Left ventricle myocardium inferior (tissue), 1 donor: ENCODE measurements around the gene DAO. TPM values are rescaled to one million over a fixed set of nuclear protein-coding genes. Genes with fewer than 3 reads are reported as not detected.
A peak's percentile ranks its signal among the peaks of the same experiment; 100 is the strongest.

ENCODE experiments used
- DNase-seq: peaks from one replicate; pipeline ENCODE4 v3.0.0-alpha.2; 2020
- H3K27ac ChIP-seq: fragments of 200-600 bp; replicated peaks from 2 replicates; pipeline ENCODE4 v1.8.0; 2021
- H3K27me3 ChIP-seq: fragments of 200-600 bp; 2 replicates; pipeline ENCODE4 v1.8.0; 2021; ENCODE audit warnings: low read depth
- H3K36me3 ChIP-seq: fragments of 200-600 bp; 2 replicates; pipeline ENCODE4 v1.8.0; 2021
- H3K4me1 ChIP-seq: fragments of 200-600 bp; 2 replicates; pipeline ENCODE4 v1.8.0; 2021
- H3K4me3 ChIP-seq: fragments of 200-600 bp; 2 replicates; pipeline ENCODE4 v1.8.0; 2021; ENCODE audit warnings: mild to moderate bottlenecking, moderate library complexity
- H3K9me3 ChIP-seq: fragments of 200-600 bp; replicated peaks from 2 replicates; pipeline ENCODE4 v1.8.0; 2021
- intact Hi-C: fragments of 100-400 bp; cut with micrococcal nuclease; formaldehyde crosslinking; loops from one replicate; pipeline ENCODE4 v1.11.0; 2022
- total RNA-seq: library from RNA; stranded (reverse); fragmentation: NEBNext Ultra II Directional; extraction: Animal tissue kit (Norgen Biotek cat#: 25700); gene quantifications from one replicate; pipeline ENCODE4 v1.2.1, GENCODE V29; 2021
- TF ChIP-seq, protein P1 (sequence below): fragments of 200-600 bp; IDR thresholded peaks from 2 replicates; pipeline ENCODE4 v1.8.0; 2021; ENCODE audit warnings: antibody characterized with exemption, mild to moderate bottlenecking, borderline replicate concordance
- donor health status: DM: no; HTN: yes; CAD: no; lungs with severe emphysema.

The DAO gene
- total RNA-seq, 1 donor from 2014 or later: not detected

DNA sequence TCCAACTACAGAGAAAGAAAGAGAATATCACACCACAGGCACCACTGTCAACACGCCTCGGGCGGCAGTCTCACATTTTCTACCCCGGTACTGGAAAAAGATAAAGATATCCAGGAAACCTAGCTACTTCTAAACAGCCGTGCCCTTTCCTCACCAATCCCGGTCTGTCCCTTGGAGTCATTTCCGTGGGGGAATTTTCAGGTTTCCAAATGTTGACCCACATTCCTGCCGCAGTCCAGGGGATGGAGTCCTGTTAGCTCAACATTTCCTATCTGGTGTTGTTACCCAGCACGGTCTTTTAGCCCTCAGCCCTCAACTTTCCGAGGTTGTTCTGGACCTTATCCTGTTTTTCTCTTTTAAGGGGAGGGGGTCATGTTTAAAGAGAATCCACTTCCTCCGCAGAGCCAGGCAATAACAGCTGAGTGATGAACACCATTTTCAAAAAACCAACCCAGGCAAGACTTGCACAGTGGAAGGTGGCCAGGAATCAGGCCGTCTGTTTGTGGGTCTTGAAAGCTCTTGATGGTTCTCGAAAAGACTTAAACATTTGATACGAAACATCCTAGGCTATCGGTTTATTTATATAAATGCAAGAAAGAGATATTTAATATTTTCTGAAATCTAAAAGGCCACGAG is 27.1 kb upstream of the DAO start:
- DNase-seq: no peak
- H3K4me3 ChIP-seq: peak overlapping the region; percentile 45
- peaks cover 21% of the 10 kb centered on the region for H3K36me3 ChIP-seq
- H3K27ac ChIP-seq: peak overlapping the region; percentile 98
- intact Hi-C loops: loop anchor here (10.0 kb wide), 1 partner anchor 48 kb away; no protein-coding TSS in a partner anchor
- H3K27me3 ChIP-seq: no peaks in the 10 kb centered on the region
- peaks cover 4% of the 10 kb centered on the region for H3K9me3 ChIP-seq
- TF ChIP-seq, protein P1, sequence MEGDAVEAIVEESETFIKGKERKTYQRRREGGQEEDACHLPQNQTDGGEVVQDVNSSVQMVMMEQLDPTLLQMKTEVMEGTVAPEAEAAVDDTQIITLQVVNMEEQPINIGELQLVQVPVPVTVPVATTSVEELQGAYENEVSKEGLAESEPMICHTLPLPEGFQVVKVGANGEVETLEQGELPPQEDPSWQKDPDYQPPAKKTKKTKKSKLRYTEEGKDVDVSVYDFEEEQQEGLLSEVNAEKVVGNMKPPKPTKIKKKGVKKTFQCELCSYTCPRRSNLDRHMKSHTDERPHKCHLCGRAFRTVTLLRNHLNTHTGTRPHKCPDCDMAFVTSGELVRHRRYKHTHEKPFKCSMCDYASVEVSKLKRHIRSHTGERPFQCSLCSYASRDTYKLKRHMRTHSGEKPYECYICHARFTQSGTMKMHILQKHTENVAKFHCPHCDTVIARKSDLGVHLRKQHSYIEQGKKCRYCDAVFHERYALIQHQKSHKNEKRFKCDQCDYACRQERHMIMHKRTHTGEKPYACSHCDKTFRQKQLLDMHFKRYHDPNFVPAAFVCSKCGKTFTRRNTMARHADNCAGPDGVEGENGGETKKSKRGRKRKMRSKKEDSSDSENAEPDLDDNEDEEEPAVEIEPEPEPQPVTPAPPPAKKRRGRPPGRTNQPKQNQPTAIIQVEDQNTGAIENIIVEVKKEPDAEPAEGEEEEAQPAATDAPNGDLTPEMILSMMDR: no peak
- peaks cover 90% of the 10 kb centered on the region for H3K4me1 ChIP-seq

DNA sequence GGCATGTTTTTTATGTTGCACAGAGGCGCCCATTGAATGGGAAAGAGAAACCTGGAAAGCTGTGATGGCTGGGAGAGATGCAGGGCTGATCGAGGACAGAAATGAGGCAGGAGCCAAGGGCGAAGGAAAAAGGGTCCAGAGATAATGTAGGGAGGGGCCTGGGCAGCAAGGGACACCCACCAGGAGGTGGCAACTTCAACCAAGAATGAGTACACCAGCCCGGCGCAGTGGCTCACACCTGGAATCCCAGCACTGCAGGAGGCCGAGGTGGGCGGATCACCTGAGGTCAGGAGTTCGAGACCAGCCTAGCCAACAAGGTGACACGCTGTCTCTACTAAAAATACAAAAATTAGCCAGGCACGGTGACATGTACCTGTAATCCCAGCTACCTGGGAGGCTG is 26.5 kb upstream of the DAO start:
- DNase-seq: no peak
- peaks cover 14% of the 10 kb centered on the region for H3K36me3 ChIP-seq
- H3K27me3 ChIP-seq: no peaks in the 10 kb centered on the region
- TF ChIP-seq, protein P1: no peak
- peak overlapping the region; percentile 45 for H3K4me3 ChIP-seq
- peaks cover 4% of the 10 kb centered on the region for H3K9me3 ChIP-seq
- H3K27ac ChIP-seq: peak overlapping the region; percentile 98
- peaks cover 90% of the 10 kb centered on the region for H3K4me1 ChIP-seq
- intact Hi-C loops: loop anchor here (10.0 kb wide), 1 partner anchor 49 kb away; no protein-coding TSS in a partner anchor

DNA sequence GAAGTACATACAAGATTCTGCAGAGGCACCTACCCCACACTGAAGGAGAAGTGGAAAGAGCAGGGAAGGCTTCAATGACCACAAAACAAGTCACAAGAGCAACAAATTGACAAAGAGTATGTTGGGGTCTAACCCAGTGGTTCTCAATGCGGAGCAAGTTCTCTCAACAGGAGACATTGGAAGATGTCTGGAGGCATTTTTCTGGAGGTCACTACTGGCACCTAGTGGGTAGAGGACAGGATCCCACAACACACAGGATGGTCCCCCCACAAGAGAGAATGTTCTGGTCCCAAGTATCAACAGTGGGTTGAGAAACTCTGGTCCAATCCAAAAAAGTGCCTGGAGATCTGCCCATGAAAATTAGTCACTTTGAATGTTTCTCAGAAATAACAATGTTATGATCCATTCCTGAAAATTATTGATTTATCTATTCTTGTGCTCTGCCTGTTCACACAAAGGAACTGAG is 25.9 kb upstream of the DAO start:
- intact Hi-C loops: loop anchor here (10.0 kb wide), 1 partner anchor 49 kb away; no protein-coding TSS in a partner anchor
- Histone ChIP-seq H3K27ac (peak overlapping the region; percentile 98), H3K27me3 (no peaks in the 10 kb centered on the region), H3K36me3 (peaks cover 9% of the 10 kb centered on the region), H3K9me3 (peaks cover 4% of the 10 kb centered on the region), H3K4me3 (peak overlapping the region; percentile 45), H3K4me1 (peaks cover 90% of the 10 kb centered on the region)
- TF ChIP-seq, protein P1: peak; percentile 56
- no peak for DNase-seq

DNA sequence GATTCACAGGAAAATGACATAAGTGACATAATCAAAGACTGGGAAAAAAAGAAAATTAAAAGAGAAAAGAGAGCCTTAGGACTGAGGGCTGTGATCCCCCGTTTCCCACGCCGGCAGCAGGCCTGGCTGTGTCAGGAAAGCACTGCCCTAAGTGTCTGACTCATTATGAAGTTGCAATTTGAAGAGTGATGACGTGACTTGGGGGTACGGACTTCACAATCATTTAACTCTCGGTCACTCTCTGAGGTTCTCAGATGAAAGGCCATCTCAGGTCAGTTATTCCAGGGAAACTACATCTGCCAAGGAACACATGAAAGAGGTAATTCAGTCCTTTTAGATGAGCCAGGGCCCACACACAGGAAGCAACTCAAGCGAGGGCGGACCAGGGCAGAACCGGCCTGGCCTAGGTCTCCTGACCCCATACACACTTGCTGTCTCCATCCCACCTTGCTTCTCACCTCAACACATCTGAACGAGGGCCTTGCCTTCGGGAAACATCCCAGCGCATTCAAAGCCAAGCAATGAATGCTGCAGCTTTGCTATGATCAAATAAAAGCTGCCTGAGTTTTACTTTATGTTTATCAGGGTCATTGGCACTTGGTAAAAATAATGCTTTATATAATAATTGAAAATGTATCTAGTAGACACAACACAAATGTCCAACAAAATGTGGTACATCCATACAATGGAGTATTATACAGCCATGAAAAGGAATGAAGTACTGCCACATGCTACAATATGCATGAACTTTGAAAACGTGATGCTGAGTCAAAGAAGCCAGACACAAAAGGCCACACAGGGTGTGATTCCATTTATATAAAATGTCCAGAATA is 25.2 kb upstream of the DAO start:
- peaks cover 85% of the 10 kb centered on the region for H3K4me1 ChIP-seq
- peaks cover 4% of the 10 kb centered on the region for H3K9me3 ChIP-seq
- intact Hi-C loops: loop anchor here (10.0 kb wide), 1 partner anchor 50 kb away; no protein-coding TSS in a partner anchor
- no peak for DNase-seq
- peaks cover 6% of the 10 kb centered on the region for H3K36me3 ChIP-seq
- no peaks in the 10 kb centered on the region for H3K27me3 ChIP-seq
- H3K27ac ChIP-seq: peak overlapping the region; percentile 98
- peak overlapping the region; percentile 45 for H3K4me3 ChIP-seq
- TF ChIP-seq, protein P1: no peak

DNA sequence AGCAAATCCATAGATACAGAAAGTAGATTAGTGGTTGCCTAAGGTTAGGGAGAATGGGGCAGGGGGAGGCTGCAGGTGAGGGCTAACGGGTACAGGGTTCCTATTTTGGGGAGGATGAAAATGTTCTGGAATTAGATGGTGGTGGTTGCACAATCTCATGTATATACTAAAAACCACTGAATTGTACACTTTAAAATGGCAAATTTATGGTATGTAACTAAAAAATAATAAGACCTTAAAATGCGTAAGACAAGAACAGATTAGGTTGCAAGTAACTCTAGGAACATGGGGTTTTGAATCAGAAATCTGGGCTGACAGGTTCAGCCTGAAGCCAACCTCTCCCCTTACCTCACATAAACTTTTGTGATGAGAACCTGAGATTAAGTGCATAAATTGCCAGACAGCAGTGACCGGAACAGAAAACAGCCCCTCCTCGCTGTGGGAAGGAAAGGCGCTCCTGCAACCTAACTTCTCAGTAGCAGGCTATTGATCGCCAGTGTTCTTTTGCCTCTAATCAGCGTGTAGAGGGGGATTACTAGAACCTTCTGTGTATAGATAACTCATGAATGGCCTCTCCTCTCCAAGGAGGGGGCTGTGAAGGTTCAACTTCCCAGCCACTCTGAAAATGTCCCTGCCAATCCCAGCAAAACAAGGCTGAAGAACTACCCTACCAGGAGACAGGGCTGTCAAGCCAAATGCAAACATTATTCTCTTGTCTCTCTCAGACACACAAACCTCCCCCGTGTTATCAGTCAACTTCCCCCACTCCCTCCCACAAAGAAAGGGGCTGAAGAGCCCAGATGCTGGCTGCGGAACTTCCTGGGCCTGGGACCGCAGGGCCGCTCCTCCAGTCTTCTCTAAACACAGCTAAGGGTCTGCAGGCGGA is 24.4 kb upstream of the DAO start:
- intact Hi-C loops: loop anchor here (10.0 kb wide), 1 partner anchor 51 kb away; no protein-coding TSS in a partner anchor
- peaks cover 79% of the 10 kb centered on the region for H3K4me1 ChIP-seq
- peak overlapping the region; percentile 98 for H3K27ac ChIP-seq
- H3K9me3 ChIP-seq: peaks cover 4% of the 10 kb centered on the region
- peaks cover 6% of the 10 kb centered on the region for H3K36me3 ChIP-seq
- TF ChIP-seq, protein P1: no peak
- H3K4me3 ChIP-seq: peak overlapping the region; percentile 84
- DNase-seq: no peak
- H3K27me3 ChIP-seq: no peaks in the 10 kb centered on the region
